Activated CD4-positive, alpha-beta memory T cell treated with anti-CD3 and anti-CD28 coated beads for 36 hours (primary cell): ENCODE results near the gene BIRC5. TPM values are rescaled to one million over a fixed set of nuclear protein-coding genes. Genes with fewer than 3 reads are reported as not detected.

Experiments used
- CTCF ChIA-PET: fragments of 350-600 bp; sonication (Branson Sonifier 250); formaldehyde crosslinking; loops from one replicate; lab custom pipeline; 2021; ENCODE audit warnings: antibody characterized with exemption, inconsistent platforms; lab: Charles Lee
- POLR2A ChIA-PET: fragments of 350-600 bp; sonication (Branson Sonifier 250); formaldehyde crosslinking; loops from one replicate; lab custom pipeline; 2021; ENCODE audit warnings: antibody characterized with exemption; lab: Charles Lee
- DNase-seq: peaks from one replicate; pipeline ENCODE4 v3.0.0-alpha.2; 2020
- H3K27ac Mint-ChIP-seq: one replicate; pipeline ENCODE4 v1.8.0; 2021; ENCODE audit warnings: mixed read lengths
- H3K27me3 Mint-ChIP-seq: one replicate; pipeline ENCODE4 v1.8.0; 2021; ENCODE audit warnings: mixed read lengths
- H3K36me3 Mint-ChIP-seq: one replicate; pipeline ENCODE4 v1.8.0; 2021; ENCODE audit warnings: mixed read lengths
- H3K4me1 Mint-ChIP-seq: one replicate; pipeline ENCODE4 v1.8.0; 2021; ENCODE audit warnings: low read depth, mixed read lengths
- H3K4me3 Mint-ChIP-seq: one replicate; pipeline ENCODE4 v1.8.0; 2021; ENCODE audit warnings: mild to moderate bottlenecking, mixed read lengths
- H3K9me3 Mint-ChIP-seq: one replicate; pipeline ENCODE4 v1.8.0; 2021; ENCODE audit warnings: mixed read lengths
- intact Hi-C: fragments of 100-400 bp; cut with micrococcal nuclease; formaldehyde crosslinking; loops from one replicate; pipeline ENCODE4 v1.15.1; 2023
- total RNA-seq, 2 experiments: library from RNA; stranded (reverse); gene quantifications; one replicate each; pipeline ENCODE4 v1.2.3, GENCODE V29; 2021

Gene BIRC5
- total RNA-seq, 2 experiments from 2014 or later = 87.4 to 95.4 TPM

- no peak for DNase-seq
- intact Hi-C loops = no loop called here
- CTCF ChIA-PET = no interaction called here
- Mint-ChIP-seq H3K9me3 (no peaks in the 10 kb centered on the region), H3K4me3 (no peak overlapping the region), H3K4me1 (no peaks in the 10 kb centered on the region), H3K27ac (no peak overlapping the region), H3K27me3 (no peaks in the 10 kb centered on the region), H3K36me3 (no peaks in the 10 kb centered on the region)
- POLR2A ChIA-PET = no interaction called here
Observed at GRCh38 chr17:78208486-78208885, 5.6 kb upstream of the BIRC5 start.

- Mint-ChIP-seq H3K36me3 (peaks cover 6% of the 10 kb centered on the region), H3K27me3 (no peaks in the 10 kb centered on the region), H3K4me3 (no peak overlapping the region), H3K27ac (no peak overlapping the region), H3K4me1 (peaks cover 5% of the 10 kb centered on the region), H3K9me3 (no peaks in the 10 kb centered on the region)
- ChIA-PET CTCF (no interaction called here), POLR2A (interaction anchor here (0.7 kb wide), 1 partner anchor 65 kb away, joined by 3 read pairs; no protein-coding TSS in a partner anchor)
- DNase-seq = no peak
- intact Hi-C loops = no loop called here
Observed at GRCh38 chr17:78210111-78210510, 3.9 kb upstream of the BIRC5 start.

- Mint-ChIP-seq H3K27me3 (no peaks in the 10 kb centered on the region), H3K4me1 (peaks cover 10% of the 10 kb centered on the region), H3K9me3 (no peaks in the 10 kb centered on the region), H3K27ac (no peak overlapping the region), H3K36me3 (peaks cover 8% of the 10 kb centered on the region), H3K4me3 (no peak overlapping the region)
- no peak for DNase-seq
- POLR2A ChIA-PET = no interaction called here
- intact Hi-C loops = no loop called here
- CTCF ChIA-PET = no interaction called here
Observed at GRCh38 chr17:78211032-78211431, 3.0 kb upstream of the BIRC5 start.

GRCh38 chr17:78214706-78215061, 631 bp downstream of the BIRC5 start:
- Mint-ChIP-seq H3K36me3 (peaks cover 23% of the 10 kb centered on the region), H3K4me1 (peaks cover 12% of the 10 kb centered on the region), H3K27me3 (no peaks in the 10 kb centered on the region), H3K4me3 (peak overlapping the region; percentile 96), H3K9me3 (no peaks in the 10 kb centered on the region), H3K27ac (peak overlapping the region; percentile 78)
- intact Hi-C loops = loop anchor here (1.0 kb wide), 1 partner anchor 27 kb away; the partner anchor contains the start of genes AFMID and TK1
- POLR2A ChIA-PET = interaction anchor here (1.6 kb wide), 1 partner anchor 10 kb away, joined by 3 read pairs; no protein-coding TSS in a partner anchor
- CTCF ChIA-PET = no interaction called here
- no peak for DNase-seq

- Mint-ChIP-seq H3K4me3 (no peak overlapping the region), H3K9me3 (no peaks in the 10 kb centered on the region), H3K36me3 (peaks cover 44% of the 10 kb centered on the region), H3K27me3 (no peaks in the 10 kb centered on the region), H3K4me1 (peaks cover 7% of the 10 kb centered on the region), H3K27ac (no peak overlapping the region)
- ChIA-PET CTCF (no interaction called here), POLR2A (no interaction called here)
- intact Hi-C loops = no loop called here
- DNase-seq = no peak
Observed at GRCh38 chr17:78219396-78220150, 5.5 kb downstream of the BIRC5 start.

GRCh38 chr17:78223061-78223460, 9.0 kb downstream of the BIRC5 start:
- no peak overlapping the region for H3K27ac Mint-ChIP-seq
- POLR2A ChIA-PET = interaction anchor here (0.6 to 0.9 kb wide), 2 partner anchors 12 to 379 kb away, joined by 3 read pairs; no protein-coding TSS in a partner anchor
- intact Hi-C loops = no loop called here

GRCh38 chr17:78223765-78224164, 9.7 kb downstream of the BIRC5 start:
- H3K9me3 Mint-ChIP-seq = no peaks in the 10 kb centered on the region
- peaks cover 30% of the 10 kb centered on the region for H3K36me3 Mint-ChIP-seq
- no peak overlapping the region for H3K27ac Mint-ChIP-seq
- ChIA-PET CTCF (no interaction called here), POLR2A (interaction anchor here (0.6 kb wide), 1 partner anchor 380 kb away, joined by 3 read pairs; no protein-coding TSS in a partner anchor)
- H3K4me1 Mint-ChIP-seq = peaks cover 4% of the 10 kb centered on the region
- H3K4me3 Mint-ChIP-seq = no peak overlapping the region
- intact Hi-C loops = no loop called here
- DNase-seq = no peak
- H3K27me3 Mint-ChIP-seq = peaks cover 3% of the 10 kb centered on the region

More at GRCh38 chr17:78223061-78223460, 9.0 kb downstream of the BIRC5 start:
- Mint-ChIP-seq H3K9me3 (no peaks in the 10 kb centered on the region), H3K27me3 (peaks cover 2% of the 10 kb centered on the region), H3K4me3 (no peak overlapping the region), H3K4me1 (peaks cover 4% of the 10 kb centered on the region), H3K36me3 (peaks cover 32% of the 10 kb centered on the region)
- DNase-seq = no peak
- CTCF ChIA-PET = no interaction called here

GRCh38 chr17:78224231-78225087, 10.4 kb downstream of the BIRC5 start:
- H3K4me1 Mint-ChIP-seq = peaks cover 4% of the 10 kb centered on the region
- H3K27ac Mint-ChIP-seq = no peak overlapping the region
- POLR2A ChIA-PET = interaction anchor here (1.0 kb wide), 1 partner anchor 10 kb away, joined by 3 read pairs; the partner anchor contains the start of gene BIRC5
- peaks cover 28% of the 10 kb centered on the region for H3K36me3 Mint-ChIP-seq
- CTCF ChIA-PET = interaction anchor here (0.6 to 3.9 kb wide), 2 partner anchors 26 to 183 kb away, joined by 3 to 25 read pairs; no protein-coding TSS in a partner anchor
- DNase-seq = no peak
- peaks cover 3% of the 10 kb centered on the region for H3K27me3 Mint-ChIP-seq
- intact Hi-C loops = no loop called here
- H3K4me3 Mint-ChIP-seq = no peak overlapping the region
- no peaks in the 10 kb centered on the region for H3K9me3 Mint-ChIP-seq

- H3K27ac Mint-ChIP-seq = no peak overlapping the region
- peaks cover 3% of the 10 kb centered on the region for H3K27me3 Mint-ChIP-seq
- intact Hi-C loops = no loop called here
- no peak overlapping the region for H3K4me3 Mint-ChIP-seq
- CTCF ChIA-PET = interaction anchor here (0.6 to 3.9 kb wide), 2 partner anchors 25 to 184 kb away, joined by 3 to 25 read pairs; no protein-coding TSS in a partner anchor
- peaks cover 4% of the 10 kb centered on the region for H3K4me1 Mint-ChIP-seq
- no peak for DNase-seq
- peaks cover 23% of the 10 kb centered on the region for H3K36me3 Mint-ChIP-seq
- H3K9me3 Mint-ChIP-seq = no peaks in the 10 kb centered on the region
- POLR2A ChIA-PET = interaction anchor here (1.0 kb wide), 1 partner anchor 10 kb away, joined by 3 read pairs; the partner anchor contains the start of gene BIRC5
Observed at GRCh38 chr17:78225088-78225865, 11.2 kb downstream of the BIRC5 start.

GRCh38 chr17:78226055-78226758, 12.2 kb downstream of the BIRC5 start:
- Mint-ChIP-seq H3K27me3 (peaks cover 11% of the 10 kb centered on the region), H3K4me3 (no peak overlapping the region), H3K36me3 (peaks cover 18% of the 10 kb centered on the region), H3K27ac (no peak overlapping the region), H3K9me3 (no peaks in the 10 kb centered on the region), H3K4me1 (peaks cover 4% of the 10 kb centered on the region)
- CTCF ChIA-PET = interaction anchor here (3.9 kb wide), 1 partner anchor 24 kb away, joined by 25 read pairs; no protein-coding TSS in a partner anchor
- no peak for DNase-seq
- POLR2A ChIA-PET = interaction anchor here (0.9 to 1.0 kb wide), 3 partner anchors 8 to 43 kb away, joined by 3 to 5 read pairs (median 4); no protein-coding TSS in a partner anchor
- intact Hi-C loops = no loop called here
